Measurements from ENCODE around the gene TSPAN4.

The TSPAN4 gene

GRCh38 chr11:889257-889656 is 46.6 kb downstream of the TSPAN4 start:
- no peak for DNase-seq (ENCODE audit: low read depth)

- no peak for DNase-seq (ENCODE audit: low read depth)
These were observed 47.2 kb downstream of the TSPAN4 start for GRCh38 chr11:889687-890475.

DNA sequence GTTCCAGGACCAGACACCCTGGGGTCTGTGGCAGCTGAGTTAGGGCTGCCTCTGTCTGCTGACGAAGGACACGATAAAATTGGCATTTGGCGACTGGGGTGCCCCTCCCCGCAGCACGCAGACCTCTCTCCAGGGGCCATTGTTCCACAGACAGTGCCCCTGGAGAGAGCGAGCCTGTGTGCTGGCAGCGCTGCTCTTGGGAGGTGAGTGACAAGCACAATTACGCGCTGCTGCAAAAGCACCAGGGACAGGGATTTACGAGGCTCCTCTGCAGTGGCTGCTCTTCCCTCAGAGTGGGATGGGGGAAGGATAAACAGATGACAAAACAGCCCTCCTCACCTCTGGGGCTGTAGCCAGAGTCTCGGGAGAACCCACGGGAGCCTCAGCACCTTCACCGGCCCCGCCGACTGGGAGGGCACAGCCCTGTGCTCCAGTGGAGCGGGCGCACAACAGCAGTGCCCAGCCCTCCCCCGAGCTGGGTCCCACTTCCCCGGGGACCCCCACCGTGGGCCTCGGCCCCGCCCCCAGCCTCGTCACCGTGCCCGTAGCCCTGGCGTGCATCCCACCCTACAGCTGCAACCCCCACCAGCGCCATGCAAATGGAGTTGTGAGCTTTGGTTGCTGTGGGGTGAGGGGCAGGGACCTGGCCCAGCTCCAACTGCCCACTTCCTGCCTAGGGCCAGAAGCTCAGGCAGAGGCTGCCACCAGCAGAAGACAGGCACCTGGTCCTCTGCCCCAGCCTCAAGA is 48.3 kb downstream of the TSPAN4 start:
- no peak for DNase-seq (ENCODE audit: low read depth)

GRCh38 chr11:893008-893654 is 50.5 kb downstream of the TSPAN4 start:
- no peak for DNase-seq (ENCODE audit: low read depth)

GRCh38 chr11:894575-895201 is 52.0 kb downstream of the TSPAN4 start:
- DNase-seq (ENCODE audit: low read depth) = no peak

- DNase-seq (ENCODE audit: low read depth) = no peak
These were observed 52.9 kb downstream of the TSPAN4 start for GRCh38 chr11:895331-896110.

GRCh38 chr11:897253-898142 is 54.8 kb downstream of the TSPAN4 start:
- DNase-seq (ENCODE audit: low read depth) = no peak

DNA sequence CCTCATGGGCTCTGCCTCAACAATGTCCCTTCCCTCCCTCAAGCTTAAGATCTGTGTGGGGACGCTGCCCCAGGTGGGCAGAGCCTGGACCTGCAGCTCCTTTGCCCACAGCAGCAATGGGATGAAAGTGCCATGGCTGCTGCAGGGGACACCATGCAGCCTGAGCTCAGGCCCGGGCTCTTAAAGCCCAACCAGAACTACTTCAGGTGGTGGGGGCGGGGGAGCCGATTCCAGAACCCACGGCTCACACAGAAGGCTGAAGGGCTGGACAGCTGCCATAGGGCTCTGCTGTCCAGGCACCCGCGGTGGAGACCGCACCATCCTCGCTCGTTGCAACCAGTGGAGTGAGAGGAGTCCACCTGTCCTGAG is 55.5 kb downstream of the TSPAN4 start:
- DNase-seq (ENCODE audit: low read depth) = no peak

DNA sequence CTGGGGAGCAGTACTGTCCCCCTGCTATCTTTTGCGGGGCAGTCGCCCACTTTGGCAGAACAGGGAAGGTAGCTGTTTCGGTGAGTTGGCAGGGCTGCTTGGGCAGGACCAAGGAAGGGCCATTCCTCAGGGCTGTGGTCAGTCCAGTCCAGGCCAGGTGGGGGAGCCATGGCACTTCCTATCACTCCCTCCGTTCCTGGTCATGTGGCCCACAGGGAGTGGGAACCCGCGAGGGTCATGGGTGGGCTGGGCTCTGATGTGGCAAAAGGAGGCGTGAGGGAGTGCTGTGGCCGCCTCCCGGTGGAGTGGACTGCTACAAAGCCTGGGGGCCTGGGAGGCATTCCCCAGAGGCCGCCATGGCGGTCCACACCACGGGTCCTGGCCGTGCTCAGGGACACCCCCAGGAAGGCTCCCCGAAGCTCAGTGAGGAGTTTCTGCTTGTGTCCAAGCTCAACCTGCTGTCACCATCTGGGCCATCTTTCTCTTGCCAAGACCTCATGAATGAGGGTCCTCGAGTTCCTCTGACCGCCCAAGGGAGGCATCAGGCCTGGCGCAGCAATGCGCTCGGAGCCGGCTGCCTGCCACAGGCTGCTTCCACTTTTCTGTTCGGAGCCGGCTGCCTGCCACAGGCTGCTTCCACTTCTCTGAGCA is 56.0 kb downstream of the TSPAN4 start:
- DNase-seq (ENCODE audit: low read depth) = no peak

DNA sequence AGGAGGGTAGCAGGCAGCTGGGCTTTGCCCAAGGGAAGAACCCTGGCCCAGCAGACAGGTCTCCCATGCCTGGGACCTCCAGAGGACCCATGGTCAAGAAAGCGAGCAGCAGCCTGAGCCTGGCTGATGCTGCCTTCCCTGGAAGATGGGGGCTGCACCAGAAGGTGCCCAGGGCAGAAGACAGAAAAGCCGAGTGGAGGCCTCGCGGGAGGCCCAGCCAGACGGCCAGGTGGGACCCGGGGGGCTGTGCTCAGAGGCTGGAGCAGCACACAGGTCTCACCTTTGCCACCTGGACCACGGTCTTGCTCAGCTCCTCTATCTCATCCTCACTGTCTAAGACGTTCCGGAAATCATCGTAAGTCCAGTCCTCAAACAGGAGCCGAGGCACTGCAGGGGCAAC is 57.1 kb downstream of the TSPAN4 start:
- DNase-seq (ENCODE audit: low read depth) = no peak

- no peak for DNase-seq (ENCODE audit: low read depth)
These were observed 57.9 kb downstream of the TSPAN4 start for GRCh38 chr11:900545-900944.

- no peak for DNase-seq (ENCODE audit: low read depth)
These were observed 58.9 kb downstream of the TSPAN4 start for GRCh38 chr11:901452-902061.

GRCh38 chr11:904380-904779 is 61.7 kb downstream of the TSPAN4 start:
- no peak for DNase-seq (ENCODE audit: low read depth)

DNA sequence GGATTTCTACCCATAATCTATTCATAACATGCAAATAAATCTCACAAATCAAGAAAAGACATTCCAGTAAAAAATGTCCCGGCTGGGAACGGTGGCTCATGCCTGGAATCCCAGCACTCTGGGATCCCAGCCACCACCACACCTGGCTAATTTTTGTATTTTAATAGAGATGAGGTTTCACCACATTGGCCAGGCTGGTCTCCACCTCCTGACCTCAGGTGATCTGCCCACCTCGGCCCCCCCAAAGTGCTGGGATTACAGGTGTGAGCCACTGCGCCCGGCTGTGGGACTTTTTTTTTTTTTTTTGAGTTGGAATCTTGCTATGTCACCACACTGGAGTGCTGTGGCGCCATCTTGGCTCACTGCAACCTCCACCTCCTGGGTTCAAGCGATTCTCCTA is 63.3 kb downstream of the TSPAN4 start:
- no peak for DNase-seq (ENCODE audit: low read depth)

GRCh38 chr11:907668-908067 is 65.0 kb downstream of the TSPAN4 start:
- DNase-seq (ENCODE audit: low read depth) = no peak

DNA sequence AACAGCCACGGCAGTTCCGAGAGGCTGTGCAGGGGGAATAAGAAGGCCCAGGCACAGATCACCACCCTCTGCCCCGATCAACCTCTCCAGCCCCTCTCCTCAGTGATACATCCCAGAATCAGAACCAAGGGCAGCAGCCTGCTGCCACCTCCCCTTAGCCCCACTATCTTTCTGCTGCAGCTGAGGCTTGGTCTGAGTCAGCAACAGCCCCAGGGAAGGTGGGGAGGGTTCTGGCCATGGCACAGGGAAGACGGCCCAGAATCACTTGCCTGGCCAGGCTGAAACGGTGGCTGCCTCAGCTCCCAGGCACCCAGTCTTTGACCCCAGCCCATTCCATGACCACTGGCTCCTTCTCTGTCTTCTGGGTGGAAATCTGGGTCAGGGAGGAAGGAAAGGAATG is 65.6 kb downstream of the TSPAN4 start:
- no peak for DNase-seq (ENCODE audit: low read depth)

DNA sequence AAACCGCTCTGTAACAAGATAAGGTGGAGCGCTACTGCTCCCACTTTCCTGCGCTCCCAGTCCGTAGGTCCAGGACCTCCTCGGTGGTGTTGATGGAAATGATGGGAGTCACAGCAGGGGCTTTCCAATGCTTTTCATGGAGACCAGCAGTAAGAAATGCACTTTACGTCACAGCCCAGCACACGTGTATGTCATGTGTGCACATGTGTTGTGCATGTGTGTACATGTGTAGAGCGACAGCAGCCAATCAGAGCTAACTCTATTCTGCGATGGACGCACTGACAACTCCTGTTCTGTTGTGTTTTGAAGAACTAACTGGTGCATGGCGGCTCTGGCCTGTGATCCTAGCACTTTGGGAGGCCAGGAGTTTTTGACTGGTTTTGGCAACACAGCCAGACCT is 66.8 kb downstream of the TSPAN4 start:
- no peak for DNase-seq (ENCODE audit: low read depth)

DNA sequence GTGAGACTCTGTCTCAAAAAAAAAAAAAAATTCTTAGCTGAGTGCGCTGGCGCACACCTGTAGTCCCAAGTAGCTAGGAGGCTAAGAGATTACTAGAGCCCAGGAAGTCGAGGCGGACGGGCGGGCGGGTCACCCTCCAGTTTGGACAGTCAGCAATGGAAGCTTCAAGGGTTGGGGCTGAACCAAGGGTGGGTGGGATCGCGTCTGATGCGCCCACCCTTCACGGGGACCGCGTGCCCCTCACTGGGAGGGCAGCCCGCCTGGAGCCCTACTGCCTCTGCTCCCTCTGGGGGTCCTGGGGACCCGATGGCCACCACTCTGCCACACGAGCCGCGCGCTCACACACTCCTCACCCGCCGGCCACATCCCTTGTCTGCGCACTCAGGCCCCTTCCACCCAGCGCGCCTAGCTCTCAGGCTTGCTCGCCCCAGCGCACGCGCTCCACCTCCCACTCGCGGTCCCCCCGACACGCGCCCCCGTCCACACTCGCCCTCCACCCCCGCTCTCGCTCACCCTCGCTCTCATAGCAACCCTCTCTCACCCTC is 67.5 kb downstream of the TSPAN4 start:
- DNase-seq (ENCODE audit: low read depth) = peak; percentile 58

DNA sequence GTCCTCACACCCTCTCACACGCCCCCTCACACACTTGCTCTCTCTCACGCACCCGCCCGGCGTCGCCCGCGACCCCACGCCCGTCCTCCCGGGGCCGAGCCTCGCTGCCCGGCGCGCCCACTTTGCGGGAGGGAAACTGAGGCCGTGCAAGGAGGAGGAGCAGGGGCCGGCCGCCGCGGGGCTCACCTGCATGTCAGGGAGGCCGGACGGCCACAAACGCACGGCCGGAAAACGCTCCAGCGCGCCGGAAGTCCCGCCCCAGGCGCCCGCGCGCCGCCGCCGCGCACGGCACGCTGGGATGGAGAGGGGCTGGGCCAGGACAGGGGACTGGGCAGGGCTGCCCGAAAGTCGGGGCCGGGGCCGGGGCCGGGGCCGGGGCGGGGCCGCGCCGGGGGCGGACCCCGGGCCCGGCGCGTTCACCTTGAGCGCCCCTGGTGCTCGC is 68.0 kb downstream of the TSPAN4 start, which contains the start of gene CHID1:
TSS of gene CHID1 (minus strand) at position 222 of the 442 bp plus-strand sequence. CDS start 5,994 bp downstream, outside the sequence.
- peak; percentile 77 for DNase-seq (ENCODE audit: low read depth)
